GM12865 (cell line): Measurements from ENCODE around the gene PPP1R14C.

Experiments
- DNase-seq: peaks from one replicate; pipeline ENCODE4 v3.0.0; 2010; ENCODE audit warnings: low read depth
- H3K4me3 ChIP-seq: 2 replicates; pipeline ENCODE4 v1.5.1; 2011; ENCODE audit warnings: mild to moderate bottlenecking, low read depth, low read length, control low read depth
- TF ChIP-seq, protein P1 (sequence below): IDR thresholded peaks from 2 replicates; pipeline ENCODE4 v1.5.1; 2011; ENCODE audit warnings: low read length, control low read depth, low read depth, inconsistent platforms; ENCODE audit not compliant: insufficient read depth; ENCODE audit errors: missing control alignments

PPP1R14C gene

DNA sequence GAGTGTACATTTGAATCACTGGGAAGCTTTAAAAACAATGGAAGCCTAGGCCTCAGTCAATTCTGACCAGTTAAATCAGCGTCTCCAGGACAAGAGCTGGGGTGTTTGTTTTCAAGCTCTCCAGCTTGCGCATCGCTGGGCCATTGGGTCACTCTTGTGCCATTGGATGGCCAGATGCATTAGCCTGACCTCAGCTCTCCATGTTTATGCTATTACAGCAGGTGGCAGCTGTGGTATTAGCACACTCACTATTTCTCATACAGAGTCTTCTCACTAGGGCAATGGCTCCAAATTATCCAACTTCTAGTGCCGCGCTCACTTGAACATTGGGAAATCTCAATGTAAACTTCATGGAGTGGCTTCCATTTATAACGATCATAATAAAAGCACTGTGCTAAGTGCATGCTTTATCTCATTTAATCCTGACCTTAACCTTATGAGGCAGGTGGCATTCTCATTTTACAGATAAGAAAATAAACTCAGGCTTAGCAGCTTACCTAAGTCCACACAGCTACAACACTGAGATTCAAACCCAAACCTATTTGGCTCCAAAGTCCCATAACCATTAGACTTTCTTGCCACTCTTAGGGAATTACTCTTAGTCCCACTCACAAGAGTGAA lies 108.8 kb downstream of the PPP1R14C start:
- no peak for DNase-seq
- no peak overlapping the region for H3K4me3 ChIP-seq
- TF ChIP-seq, protein P1, sequence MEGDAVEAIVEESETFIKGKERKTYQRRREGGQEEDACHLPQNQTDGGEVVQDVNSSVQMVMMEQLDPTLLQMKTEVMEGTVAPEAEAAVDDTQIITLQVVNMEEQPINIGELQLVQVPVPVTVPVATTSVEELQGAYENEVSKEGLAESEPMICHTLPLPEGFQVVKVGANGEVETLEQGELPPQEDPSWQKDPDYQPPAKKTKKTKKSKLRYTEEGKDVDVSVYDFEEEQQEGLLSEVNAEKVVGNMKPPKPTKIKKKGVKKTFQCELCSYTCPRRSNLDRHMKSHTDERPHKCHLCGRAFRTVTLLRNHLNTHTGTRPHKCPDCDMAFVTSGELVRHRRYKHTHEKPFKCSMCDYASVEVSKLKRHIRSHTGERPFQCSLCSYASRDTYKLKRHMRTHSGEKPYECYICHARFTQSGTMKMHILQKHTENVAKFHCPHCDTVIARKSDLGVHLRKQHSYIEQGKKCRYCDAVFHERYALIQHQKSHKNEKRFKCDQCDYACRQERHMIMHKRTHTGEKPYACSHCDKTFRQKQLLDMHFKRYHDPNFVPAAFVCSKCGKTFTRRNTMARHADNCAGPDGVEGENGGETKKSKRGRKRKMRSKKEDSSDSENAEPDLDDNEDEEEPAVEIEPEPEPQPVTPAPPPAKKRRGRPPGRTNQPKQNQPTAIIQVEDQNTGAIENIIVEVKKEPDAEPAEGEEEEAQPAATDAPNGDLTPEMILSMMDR = no peak

DNA sequence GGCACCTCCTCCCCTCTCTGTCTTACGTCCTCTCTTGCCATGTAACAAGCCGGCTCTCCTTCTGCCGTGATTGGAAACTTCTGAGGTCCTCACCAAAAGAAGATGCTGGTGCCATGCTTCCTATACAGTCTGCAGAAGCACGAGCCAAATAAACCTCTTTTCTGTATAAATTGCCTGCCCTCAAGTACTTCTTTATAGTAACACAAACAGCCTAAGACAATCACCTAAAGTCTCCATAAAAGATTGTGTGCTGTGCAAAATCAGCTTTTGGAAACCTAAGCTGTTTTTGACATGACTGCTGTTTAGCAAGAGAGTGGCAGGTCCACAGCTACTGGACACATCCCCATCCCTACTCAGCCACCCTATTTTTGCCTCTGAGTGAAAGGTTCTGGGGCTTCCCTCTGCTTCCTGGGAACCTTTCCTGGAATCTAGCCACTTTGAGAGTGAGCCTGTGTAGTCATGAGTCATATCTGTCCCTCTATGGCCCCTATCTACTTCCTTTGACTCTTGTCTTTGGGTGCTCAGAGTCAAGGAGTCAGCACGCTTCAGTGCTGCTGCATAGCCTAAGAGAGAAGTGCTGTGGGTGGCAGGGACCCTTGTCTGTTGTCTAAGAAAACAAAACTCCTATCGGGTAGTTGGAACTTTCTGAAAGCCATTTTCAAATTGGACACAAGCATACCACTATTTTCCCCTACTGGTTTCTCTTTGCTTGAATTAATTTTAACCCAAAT lies 110.0 kb downstream of the PPP1R14C start:
- peak; percentile 9 for DNase-seq
- H3K4me3 ChIP-seq = no peak overlapping the region
- TF ChIP-seq, protein P1 = no peak

- TF ChIP-seq, protein P1 = no peak
- no peak overlapping the region for H3K4me3 ChIP-seq
- DNase-seq = no peak
These were observed 110.6 kb downstream of the PPP1R14C start for GRCh38 chr6:150253489-150253888.

GRCh38 chr6:150254770-150255169 lies 111.9 kb downstream of the PPP1R14C start:
- TF ChIP-seq, protein P1 = no peak
- no peak overlapping the region for H3K4me3 ChIP-seq
- no peak for DNase-seq

GRCh38 chr6:150255840-150256239 lies 113.0 kb downstream of the PPP1R14C start:
- no peak for DNase-seq
- H3K4me3 ChIP-seq = no peak overlapping the region
- TF ChIP-seq, protein P1 = no peak

GRCh38 chr6:150256618-150257272 lies 113.9 kb downstream of the PPP1R14C start:
- no peak for DNase-seq
- TF ChIP-seq, protein P1 = no peak
- H3K4me3 ChIP-seq = no peak overlapping the region
